NK-92 (cell line): Measurements from ENCODE around the gene UBAP2L.
A peak's percentile ranks its signal among the peaks of the same experiment; 100 is the strongest.
"Not testable (repeated sequence)": the region's sequence is repeated elsewhere in the genome, so short reads cannot be mapped to it uniquely, and the experiment has no call there.

ENCODE experiments used
- DNase-seq: peaks from one replicate; lab custom pipeline; 2025; ENCODE audit not compliant: unreplicated experiment; lab: John Stamatoyannopoulos, UW

UBAP2L gene

DNA sequence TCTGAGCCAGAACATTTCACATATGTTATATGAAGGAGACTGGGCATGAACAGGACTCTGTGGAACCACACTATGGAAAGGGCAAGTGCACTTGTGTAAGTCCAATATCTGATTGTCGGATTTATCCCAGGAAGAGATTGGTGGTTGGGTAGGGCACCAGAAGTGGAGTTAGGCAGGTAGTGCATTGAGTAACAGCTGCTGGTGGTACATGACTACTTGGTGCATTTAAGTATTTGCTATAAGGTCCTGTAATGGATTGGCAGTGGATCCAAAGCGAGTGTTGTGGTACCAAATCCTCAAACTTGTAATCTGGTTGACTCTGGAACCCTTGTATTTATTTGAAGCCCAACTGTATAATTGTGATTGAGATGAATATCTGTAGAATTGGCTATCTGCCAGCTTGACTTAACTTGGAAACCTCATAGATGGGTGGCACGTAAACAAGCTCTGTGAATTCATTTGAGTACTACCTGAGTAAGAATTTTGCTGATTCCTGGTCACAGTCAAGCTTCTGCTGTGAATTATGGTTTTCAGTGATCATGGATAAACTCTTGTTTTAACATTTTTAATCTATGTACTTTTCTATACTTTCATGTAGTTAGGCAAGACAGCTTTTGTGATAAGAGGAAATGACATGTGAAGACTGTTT, 21.1 kb downstream of the UBAP2L start:
- DNase-seq, result no peak

DNA sequence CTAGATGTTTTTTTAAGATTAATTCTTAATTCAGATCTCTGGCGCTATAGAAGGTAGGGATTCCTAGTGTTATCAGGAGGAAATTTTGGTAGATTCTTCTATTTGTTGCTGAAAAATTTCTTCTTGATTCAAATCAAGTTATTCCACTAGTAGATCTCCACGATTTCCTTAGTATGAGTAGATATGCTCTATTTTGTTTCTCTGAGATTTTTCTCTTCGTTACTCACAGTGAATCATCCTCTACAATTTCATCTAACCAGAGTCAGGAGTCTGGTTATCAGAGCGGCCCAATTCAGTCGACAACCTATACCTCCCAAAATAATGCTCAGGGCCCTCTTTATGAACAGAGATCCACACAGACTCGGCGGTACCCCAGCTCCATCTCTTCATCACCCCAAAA, 32.9 kb downstream of the UBAP2L start:
- no peak for DNase-seq

DNA sequence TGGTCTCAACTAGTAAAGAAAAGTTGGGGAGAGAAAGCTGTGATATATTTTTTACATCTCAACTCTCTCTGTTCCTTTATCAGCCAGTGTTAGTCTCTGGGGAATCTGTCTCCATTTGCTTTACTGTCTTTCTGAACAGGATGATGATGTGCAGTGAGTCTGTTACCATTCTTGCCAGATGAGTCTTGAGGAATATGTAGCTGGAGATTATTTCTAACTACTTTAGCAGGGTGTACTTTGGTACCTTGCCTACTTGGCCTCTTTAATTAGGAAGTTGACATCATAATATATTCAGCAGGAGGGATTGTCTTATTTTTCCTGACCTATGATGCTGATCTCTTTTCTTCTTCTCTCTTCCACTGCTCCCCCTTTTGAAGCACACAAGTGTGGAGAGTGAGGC, 35.9 kb downstream of the UBAP2L start:
- DNase-seq, result no peak

DNA sequence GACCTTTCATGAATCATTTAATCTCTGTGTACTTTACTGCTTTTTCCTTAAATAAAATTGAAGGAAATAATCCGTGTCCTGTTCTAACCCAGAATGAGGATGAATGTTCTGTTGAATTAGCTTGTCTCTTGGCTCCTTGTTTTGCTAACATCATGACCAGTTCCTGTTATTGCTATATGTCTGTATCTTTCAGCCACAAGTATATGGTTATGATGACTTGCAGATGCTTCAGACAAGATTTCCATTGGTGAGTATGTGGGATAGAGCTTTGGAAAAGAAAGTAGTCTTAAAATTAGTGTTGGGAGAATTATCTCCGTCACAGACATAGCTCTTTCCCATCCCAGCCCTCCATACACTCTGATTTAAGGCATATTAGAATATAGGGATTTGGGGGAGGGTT, 38.0 kb downstream of the UBAP2L start:
- no peak for DNase-seq

DNA sequence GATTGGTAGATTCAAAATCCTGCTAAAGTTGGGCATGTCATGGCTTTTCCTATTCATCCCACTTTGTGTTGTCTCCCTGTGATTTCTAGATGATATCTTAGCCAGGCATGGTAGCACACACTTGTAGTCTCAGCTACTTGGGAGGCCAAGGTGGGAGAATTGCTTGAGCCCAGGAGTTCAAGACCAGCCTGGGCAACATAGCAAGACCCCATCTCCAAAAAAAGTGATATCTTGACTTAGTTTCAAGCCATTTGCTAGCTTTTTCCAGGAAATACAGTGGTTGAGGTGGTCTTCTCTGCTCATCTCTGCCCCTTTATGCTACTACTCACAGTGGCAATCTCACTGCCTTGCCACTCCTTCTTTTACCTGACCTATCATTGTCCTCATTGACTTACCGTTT, 39.4 kb downstream of the UBAP2L start:
- DNase-seq, result no peak

DNA sequence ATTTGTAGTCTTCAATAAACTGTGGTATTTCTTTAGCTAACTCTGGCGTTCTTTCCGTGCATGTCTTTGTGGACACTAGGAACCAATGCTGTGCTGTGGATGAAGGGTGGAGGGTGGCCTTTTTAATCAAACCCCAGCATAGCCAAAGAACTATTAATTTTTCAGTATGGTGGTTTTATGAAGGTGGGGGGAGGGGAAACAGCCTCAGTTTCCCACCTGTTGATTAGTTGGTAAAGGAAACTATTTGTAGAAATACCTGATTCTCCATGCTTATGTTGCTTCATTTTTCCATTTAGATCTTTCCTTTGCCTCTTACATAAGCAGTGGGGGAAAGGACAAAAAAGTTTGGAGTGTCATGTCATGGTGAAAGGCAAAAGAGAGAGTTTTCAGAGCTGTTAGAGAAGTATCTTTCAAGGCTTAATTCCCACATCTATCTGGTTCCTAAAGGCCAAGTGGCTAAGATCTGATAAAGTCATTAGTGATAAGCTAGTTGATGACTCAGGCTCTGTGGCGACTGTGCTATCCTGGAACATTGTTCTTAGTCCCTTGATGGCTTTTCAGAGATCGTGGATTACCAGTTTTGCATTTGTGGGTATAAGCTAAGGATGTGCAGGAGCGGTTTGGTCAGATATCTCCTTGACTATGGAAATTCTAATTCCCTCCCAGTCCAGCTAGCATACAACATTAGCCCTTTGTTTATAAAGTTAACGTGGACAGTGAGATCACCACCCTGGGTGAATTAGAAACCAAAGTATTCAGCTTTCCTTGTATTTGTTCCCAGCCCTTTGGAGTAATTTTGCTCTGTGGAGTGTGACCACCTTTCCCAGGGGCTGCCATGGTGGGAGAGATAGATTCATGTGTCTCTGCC, 42.9 kb downstream of the UBAP2L start:
- no peak for DNase-seq

DNA sequence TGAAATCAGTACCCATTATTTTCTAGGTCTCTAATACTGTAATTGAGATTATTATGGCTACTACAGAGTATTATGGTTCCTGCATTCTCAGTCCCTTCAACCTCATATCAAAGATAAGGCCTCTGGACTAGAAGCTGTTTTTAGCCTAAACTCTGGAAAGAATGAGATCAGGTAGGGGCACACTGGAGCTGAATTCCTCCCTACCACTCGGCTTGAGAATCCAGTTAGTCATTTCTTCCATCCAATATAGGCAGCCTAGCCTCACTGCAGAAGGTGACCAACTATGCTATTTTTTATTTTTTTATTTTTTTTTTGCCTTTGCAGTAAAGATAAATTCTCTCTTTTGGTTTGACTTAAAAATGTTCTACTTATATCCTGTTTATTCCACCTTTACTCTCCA, 43.7 kb downstream of the UBAP2L start:
- no peak for DNase-seq

DNA sequence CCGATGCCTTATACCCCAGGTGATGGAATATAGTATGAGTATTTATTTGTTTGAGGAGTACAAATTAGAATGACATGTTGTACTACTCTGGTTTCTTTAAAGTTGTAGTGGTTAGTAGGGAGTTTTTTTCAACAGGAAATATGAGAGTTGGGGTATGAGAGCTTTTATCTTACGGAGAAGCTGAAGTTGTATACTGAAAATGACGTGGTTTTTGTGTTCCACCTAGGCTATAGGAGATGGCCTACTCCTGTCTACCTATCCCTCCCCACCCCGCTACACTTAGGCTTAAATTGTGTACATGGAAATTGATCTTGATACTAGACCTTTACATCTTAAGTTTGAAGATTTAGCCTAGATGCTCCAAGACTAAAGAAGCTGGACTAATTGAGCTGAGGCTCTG, 44.8 kb downstream of the UBAP2L start:
- no peak for DNase-seq

DNA sequence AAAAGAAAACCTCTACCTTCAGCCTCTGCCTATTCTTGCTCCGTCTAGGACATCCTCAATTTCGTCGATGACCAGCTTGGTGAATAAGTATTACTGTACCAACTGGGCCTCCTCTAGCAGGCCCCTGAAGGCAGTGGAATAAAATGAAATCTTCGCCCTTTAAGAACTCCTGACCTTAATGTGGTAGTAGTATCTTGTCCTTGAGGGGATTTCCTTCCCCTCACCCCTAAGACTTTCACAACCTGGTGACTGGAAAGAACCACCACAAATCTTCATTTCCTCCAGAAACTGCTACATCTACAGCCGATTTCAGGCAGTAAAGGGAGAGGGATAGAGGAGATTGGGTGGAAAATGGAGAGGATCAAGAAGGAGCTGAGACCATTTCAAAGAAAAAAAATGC, 50.1 kb downstream of the UBAP2L start:
- no peak for DNase-seq

DNA sequence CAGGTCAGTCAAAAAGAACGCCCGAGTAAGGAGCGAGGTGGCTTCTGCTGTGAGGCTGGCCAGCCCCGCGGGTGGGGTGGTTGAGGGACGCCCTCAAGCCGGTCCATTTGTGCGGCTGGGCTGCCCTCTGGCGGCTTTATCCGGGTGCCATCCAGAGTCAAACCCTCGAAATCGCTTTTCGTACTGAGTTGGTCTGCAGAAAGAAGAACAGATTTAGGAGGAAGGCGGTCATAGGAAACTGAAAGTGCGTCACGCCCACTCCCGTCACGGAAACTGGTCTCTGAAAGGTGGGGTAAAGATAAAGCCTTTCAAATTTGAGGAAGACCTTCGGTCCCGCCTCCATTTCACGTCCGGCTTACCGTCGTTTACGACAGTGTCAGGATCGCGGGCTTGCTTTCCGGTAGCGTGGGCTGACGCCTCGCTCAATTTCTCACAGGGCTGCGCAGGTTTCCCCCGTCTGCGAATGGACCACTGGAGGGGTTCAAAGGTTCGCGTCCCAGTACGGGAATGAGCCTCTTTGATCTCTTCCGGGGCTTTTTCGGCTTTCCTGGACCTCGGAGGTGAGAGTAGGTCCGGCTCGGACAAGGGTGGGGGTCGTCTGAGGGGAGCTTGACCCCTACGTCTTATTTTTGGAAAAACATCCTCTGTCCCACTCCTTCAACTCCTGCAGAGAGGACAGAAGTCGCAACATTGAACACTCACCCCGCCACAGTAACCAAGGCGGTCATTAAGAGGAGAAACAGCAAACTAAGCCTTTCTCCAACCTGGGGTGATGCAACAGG, 51.7 kb downstream of the UBAP2L start, which contains the start of gene HAX1:
Gene HAX1 (plus strand): TSS at position 413 of the 782 bp plus-strand sequence. CDS start 95 bp downstream, at position 508.
- peak; percentile 83 for DNase-seq

DNA sequence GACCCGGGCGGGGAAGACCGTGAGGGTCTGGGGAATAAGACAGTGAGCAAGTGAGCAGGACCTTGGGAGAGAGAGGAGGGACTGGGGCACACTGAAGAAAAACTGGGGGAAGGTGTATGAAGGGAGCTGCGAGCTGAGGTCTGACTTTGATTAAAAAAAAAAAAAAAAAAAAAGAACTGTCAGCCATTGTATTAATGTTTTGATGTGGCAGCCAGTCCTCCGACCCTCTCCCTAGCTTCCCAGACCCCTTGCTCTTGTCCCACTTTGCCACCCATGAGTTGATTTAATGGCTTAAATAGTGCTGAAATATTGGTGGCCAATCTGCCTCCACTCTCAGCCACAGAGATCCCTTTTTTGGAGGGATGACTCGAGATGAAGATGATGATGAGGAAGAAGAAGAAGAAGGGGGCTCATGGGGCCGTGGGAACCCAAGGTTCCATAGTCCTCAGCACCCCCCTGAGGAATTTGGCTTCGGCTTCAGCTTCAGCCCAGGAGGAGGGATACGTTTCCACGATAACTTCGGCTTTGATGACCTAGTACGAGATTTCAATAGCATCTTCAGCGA, 52.3 kb downstream of the UBAP2L start:
- DNase-seq, result no peak

DNA sequence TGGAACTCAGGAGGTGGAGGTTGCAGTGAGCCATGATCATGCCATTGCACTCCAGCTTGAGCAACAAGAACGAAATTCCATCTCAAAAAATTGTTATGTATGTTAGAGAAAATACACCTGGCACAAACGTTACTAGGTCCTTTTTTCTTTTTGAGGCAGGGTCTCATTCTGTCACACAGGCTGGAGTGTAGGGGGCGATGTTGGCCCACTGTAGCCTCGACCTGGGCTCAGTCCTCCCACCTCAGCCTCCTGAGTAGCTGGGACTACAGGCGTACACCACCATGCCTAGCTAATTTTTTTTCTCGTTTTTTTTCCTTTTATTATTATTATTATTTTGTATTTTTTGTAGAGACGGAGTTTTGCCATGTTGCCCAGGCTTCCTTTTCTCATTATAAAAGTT, 56.0 kb downstream of the UBAP2L start:
- no peak for DNase-seq

DNA sequence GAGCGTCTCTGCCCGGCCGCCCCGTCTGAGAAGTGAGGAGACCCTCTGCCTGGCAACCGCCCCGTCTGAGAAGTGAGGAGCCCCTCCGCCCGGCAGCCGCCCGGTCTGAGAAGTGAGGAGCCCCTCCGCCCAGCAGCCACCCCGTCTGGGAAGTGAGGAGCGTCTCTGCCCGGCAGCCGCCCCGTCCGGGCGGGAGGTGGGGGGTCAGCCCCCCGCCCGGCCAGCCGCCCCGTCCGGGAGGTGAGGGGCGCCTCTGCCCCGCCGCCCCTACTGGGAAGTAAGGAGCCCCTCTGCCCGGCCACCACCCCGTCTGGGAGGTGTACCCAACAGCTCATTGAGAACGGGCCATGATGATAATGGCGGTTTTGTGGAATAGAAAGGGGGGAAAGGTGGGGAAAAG, 66.8 kb downstream of the UBAP2L start:
- DNase-seq, result not testable (repeated sequence)

DNA sequence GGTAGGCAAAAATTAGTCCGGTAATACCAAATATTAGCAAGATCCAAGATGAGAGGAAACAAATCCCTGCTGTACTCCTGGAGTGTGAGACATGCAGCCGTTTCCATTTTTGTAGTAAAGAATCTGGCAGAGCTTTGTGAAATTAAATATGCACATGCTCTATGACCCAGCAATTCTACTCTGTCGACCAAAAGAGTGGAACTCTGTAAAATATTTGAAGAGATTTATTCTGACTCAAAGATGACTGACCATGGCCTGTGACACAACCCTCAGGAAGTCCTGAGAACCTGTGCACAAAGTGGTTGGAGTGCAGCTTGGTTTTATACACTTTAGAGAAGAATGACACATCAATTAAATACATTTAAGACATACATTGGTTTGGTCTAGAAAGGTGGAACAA, 67.9 kb downstream of the UBAP2L start:
- no peak for DNase-seq

DNA sequence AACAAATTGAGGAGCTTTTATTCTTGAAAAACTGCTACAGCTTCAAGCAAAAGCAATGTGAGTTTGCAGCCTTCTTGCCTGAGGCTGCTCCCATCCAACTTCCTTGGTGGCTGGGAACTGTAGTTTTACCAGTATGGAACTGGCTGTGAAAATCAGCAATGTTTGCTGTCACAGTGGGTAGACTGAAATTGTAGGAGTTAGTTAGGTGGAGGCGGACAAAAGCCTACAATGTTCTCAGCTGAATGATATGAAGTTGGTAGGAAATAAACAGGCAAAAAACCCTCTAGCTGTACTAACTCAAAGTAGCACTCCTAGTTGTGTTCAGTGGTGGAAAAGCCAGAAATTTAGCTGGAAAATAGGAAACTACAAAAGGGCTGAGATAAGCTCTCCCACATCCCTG, 70.2 kb downstream of the UBAP2L start:
- DNase-seq, result no peak

DNA sequence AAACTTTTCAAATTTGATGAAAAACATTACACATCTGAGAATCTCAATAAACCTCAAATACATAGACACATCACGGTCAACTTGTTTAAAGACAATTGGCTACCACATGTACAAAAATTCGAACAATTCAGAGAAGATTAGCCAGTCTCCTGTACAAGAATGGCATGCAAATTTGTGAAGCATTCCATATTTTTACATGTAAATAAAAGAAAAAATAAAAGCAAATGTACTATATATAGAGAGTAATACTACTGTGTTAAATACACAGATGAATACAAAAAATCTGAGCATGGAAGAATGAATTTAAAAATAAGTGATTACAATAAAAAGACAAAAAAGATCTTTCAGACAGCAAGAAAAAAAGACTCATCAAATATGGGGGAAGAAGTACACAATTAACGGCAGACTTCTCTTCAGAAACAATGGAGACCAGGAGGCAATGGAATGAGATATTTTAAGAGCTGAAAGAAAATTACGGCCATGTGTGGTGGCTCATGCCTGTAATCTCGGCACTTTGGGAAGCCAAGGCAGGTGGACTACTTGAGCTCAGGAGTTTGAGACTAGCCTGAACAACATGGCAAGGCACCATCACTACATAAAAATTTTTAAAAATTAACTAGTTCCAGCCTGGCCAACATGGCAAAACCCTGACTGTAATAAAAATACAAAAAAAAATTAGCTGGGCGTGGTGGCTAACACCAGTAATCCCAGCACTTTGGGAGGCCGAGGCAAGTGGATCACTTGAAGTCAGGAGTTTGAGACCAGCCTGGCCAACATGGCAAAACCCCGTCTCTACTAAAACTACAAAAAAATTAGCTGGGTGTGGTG, 74.9 kb downstream of the UBAP2L start:
- no peak for DNase-seq

DNA sequence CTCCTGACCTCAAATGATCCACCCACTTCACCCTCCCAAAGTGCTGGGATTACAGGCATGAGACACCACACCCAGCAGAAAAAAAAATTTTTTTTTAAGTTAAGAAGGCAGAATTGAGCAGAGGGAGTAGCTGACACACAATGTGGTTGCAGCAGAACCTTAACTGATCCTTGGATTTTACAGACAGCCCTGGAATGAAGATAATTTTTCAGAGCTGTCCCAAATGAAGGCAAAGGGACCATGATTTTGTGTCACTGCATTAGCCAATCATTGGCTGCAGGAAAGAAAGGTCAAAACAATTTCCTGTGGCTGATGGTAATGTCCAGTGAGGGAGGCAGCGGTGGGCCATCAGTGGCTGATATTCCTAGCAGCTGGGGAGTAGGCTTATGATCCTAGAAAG, 80.8 kb downstream of the UBAP2L start:
- no peak for DNase-seq

DNA sequence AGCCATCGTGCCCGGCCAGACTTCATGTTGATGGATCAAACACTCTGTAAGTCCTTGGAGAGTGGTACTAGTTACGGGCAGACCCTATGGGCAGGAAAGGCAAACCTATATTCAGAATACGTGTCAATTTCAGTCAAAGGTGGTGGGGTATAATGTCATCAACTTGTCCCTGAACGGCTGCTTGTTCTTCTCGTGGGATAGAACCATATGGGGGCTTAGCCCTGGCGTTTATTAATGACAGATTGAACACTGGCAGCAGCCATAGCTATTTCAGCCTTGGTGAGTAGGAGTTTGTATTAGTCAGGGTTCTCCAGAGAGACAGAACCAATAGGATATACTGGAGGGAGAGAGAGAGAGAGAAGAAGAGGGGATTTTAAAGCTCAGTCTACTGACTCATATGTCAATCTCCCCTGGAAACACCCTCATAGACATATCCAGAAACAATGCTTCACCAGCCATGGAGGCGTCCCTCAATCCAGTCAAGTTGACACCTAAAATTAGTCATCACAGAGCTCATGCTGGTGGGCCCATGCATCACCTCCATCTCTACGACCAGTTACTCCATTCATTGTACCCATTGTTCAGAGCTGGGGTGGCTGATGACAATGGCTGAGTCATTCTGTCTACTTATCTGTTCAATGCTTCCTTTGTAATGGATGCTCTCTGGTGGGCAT, 84.0 kb downstream of the UBAP2L start:
- no peak for DNase-seq

DNA sequence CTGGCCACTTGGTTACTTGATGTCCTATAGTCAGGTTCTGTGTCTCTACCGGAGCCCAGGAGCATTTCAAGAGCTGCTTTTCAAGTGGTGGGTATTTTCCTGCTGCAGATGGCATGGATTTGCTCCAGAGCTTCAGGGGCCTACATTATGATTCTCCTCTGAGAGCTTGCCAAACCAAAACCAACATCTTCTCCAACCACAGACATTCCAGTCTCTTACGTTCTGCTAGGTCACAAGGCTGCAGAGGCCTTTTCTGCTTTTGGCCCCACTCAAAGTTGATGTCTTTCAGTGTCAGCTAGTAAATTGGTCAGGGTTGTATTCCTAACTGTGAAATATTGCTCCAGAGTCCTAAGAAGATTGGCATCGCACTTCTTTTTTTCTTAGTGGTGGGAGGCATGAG, 85.4 kb downstream of the UBAP2L start:
- no peak for DNase-seq

DNA sequence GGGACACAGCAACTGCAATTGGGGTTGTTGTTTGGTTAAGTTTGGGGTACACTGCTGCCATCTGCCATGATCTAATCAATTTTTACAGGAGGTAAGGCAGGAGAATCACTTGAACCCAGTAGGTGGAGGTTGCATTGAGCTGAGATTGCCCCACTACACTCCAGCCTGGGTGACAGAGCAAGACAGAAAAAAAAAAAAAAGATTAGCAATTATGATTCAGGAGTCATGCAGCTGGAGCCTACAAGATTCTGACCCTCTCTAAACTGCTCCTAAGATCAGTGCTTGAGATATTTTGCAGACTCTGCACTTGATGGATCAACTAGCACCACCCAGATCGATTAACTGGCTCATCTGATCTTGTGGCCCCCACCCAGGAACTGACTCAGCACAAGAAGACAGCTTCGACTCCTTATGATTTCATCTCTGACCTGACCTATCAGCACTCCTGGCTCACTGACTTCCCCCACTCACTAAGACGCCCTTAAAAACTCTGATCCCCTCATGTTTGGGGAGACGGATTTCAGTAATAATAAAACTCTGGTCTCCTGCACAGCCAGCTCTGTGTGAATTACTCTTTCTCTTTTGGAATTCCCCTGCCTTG, 87.0 kb downstream of the UBAP2L start:
- DNase-seq, result not testable (repeated sequence)
